Neural cell (in vitro differentiated cells): ENCODE data around the gene CCS.
"Not testable (repeated sequence)": the region's sequence is repeated elsewhere in the genome, so short reads cannot be mapped to it uniquely, and the experiment has no call there.

ENCODE experiments used
- EP300 ChIP-seq: fragments of 450-650 bp; conservative IDR thresholded peaks from 2 replicates; pipeline ENCODE4 v1.6.1; 2014; ENCODE audit warnings: antibody characterized with exemption, mild to moderate bottlenecking, moderate library complexity; ENCODE audit not compliant: poor library complexity, severe bottlenecking
- EZH2 ChIP-seq: fragments of 200-600, 300-800 bp; shearing (Covaris generic), sonication (generic); IDR thresholded peaks from 2 replicates; pipeline ENCODE4 v1.6.1; 2014; ENCODE audit warnings: antibody characterized with exemption, low read length, borderline replicate concordance, mild to moderate bottlenecking; ENCODE audit not compliant: insufficient read depth, poor library complexity, severe bottlenecking
- MXI1 ChIP-seq: fragments of 450-650 bp; conservative IDR thresholded peaks from 2 replicates; pipeline ENCODE4 v1.6.1; 2014; ENCODE audit warnings: antibody characterized with exemption, mild to moderate bottlenecking; ENCODE audit not compliant: poor library complexity, severe bottlenecking
- POLR2AphosphoS5 ChIP-seq: IDR thresholded peaks from 2 replicates; pipeline ENCODE4 v1.6.1; 2012
- TAF1 ChIP-seq: IDR thresholded peaks from 2 replicates; pipeline ENCODE4 v1.6.1; 2012; ENCODE audit warnings: low read depth
- TF ChIP-seq, protein P1 (sequence below): fragments of 450-650 bp; IDR thresholded peaks from 2 replicates; pipeline ENCODE4 v1.5.1; 2014; ENCODE audit warnings: antibody characterized with exemption, mild to moderate bottlenecking, moderate library complexity; ENCODE audit not compliant: poor library complexity, severe bottlenecking

- TF ChIP-seq, protein P1, sequence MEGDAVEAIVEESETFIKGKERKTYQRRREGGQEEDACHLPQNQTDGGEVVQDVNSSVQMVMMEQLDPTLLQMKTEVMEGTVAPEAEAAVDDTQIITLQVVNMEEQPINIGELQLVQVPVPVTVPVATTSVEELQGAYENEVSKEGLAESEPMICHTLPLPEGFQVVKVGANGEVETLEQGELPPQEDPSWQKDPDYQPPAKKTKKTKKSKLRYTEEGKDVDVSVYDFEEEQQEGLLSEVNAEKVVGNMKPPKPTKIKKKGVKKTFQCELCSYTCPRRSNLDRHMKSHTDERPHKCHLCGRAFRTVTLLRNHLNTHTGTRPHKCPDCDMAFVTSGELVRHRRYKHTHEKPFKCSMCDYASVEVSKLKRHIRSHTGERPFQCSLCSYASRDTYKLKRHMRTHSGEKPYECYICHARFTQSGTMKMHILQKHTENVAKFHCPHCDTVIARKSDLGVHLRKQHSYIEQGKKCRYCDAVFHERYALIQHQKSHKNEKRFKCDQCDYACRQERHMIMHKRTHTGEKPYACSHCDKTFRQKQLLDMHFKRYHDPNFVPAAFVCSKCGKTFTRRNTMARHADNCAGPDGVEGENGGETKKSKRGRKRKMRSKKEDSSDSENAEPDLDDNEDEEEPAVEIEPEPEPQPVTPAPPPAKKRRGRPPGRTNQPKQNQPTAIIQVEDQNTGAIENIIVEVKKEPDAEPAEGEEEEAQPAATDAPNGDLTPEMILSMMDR: not testable (repeated sequence)
- not testable (repeated sequence) for TF ChIP-seq MXI1, POLR2AphosphoS5, TAF1, EZH2, EP300
These were observed 46.9 kb downstream of the CCS start for GRCh38 chr11:66639814-66640340.
